SIG-M5 (cell line): Measurements from ENCODE around the gene ZFYVE16.
A peak's percentile ranks its signal among the peaks of the same experiment; 100 is the strongest.
"Not testable (repeated sequence)": the region's sequence is repeated elsewhere in the genome, so short reads cannot be mapped to it uniquely, and the experiment has no call there.

Source experiments
- DNase-seq: peaks from one replicate; lab custom pipeline; 2025; lab: John Stamatoyannopoulos, UW

Gene ZFYVE16

GRCh38 chr5:80407735-80408483, at the start of gene ZFYVE16:
Gene ZFYVE16, plus strand, starts transcription at chr5:80408064. Its CDS starts 26,084 bp downstream, at chr5:80434148.
- peak; percentile 86 for DNase-seq

DNA sequence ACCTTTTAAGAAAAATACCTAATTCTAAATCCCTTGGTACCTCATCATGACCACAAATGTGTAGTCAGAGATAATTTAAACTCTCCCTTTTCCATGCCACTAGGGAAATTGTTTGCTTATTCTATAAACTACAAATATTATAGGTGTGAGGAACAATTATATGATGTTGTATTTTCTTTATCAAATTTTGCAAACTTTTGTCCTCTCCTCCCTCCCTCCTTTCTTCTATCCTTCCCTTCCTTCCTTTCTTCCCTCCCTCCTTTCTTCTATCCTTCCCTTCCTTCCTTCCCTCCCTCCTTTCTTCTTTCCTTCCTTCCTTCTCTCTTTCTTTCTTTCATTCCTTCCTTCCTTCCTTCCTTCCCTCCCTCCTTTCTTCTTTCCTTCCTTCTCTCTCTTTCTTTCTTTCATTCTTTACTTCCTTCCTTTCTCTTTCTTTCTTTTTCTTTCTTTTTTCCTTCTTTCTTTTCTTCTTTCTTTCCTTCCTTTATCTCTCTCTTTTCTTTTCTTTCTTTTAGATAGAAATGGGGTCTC, 46.9 kb upstream of the ZFYVE16 start:
- no peak for DNase-seq

DNA sequence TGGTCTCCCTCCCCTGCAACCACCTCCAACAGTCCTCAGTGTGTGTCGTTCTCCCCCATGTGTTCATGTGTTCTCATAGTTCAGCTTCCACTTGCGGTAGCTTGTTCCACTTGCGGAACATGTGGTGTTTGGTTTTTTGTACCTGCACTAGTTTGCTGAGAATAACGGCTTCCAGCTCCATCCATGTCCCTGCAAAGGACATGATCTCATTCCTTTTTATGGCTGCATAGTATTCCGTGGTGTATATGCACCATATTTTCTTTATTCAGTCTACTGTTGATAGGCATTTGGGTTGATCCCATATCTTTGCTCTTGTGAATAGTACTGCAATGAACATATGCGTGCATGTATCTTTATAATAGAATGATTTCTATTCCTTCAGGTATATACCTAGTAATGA, 43.0 kb upstream of the ZFYVE16 start:
- no peak for DNase-seq

- DNase-seq = no peak
Observed at GRCh38 chr5:80368661-80369480, 39.0 kb upstream of the ZFYVE16 start.

- DNase-seq = no peak
Observed at GRCh38 chr5:80369521-80369920, 38.3 kb upstream of the ZFYVE16 start.

DNA sequence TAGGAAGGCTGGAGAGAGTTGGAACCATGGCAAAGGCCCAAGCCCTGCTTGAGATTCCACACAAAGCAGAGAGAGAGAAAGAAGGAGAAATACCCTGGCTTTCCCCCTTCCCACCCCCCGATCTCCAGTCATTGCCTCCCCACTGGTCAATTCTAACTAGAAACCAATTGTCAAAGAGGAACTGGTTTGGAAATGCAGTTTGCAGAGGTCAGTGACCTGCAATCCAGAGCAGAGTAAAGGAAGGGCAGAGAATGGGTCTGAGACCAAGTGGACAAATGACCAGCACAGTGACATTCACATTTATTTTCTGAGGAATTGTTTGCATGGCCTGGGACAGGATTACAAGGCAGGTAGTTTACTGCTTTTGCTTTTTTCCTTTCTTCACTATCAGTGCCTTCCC, 37.5 kb upstream of the ZFYVE16 start:
- no peak for DNase-seq

DNA sequence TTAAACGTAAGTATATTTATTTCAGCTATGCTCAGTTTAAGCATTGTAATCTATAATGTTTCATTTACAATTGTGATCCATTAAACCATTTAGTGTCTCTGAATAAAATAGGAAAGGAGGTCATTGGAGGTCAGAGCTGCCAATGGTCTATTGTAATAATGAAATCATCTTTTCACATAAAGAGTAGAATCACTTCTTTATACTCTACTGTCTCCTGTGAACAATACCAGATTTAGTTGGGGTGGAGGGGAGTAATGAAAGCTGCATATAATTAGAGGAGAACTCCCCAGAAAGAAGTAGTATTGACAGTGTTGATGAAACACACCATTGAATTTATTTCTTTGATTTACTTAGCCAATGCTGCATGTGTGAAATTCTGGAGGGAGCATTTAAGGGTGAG, 35.1 kb upstream of the ZFYVE16 start:
- no peak for DNase-seq

DNA sequence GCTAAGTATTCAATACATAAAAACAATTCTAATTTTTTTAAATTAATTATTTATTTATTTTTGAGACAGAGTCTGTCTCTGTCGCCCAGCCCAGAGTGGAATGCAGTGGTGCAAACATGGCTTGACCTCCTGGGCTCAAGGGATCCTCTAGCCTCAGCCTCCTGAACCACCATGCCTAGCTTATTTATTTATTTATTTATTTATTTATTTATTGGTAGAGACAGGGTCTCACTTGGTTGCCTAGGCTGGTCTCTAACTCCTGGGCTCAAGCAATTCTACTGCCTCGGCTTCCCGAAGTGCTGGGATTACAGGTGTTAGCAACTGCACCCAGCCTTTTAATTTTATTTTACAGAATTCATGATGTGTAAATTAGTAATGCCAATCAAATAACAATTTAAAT, 33.7 kb upstream of the ZFYVE16 start:
- no peak for DNase-seq

DNA sequence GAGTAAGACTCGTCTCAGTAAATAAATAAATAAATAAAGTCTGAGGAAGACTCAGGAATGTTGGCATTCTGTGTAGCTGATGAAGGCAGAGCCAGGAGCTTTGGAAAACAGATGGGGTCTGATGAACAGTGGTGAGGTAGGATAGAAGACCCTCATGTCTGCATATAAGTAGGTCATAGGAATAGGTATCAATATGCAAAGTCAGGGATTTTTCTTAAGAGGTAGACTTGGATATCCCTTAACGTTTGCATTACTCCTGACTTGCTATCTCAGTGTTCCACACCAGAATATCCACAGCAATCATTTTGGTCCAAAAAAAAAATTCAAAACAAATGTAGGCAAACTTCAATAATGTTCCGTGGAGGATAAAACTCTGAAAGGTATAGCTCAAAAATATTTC, 31.3 kb upstream of the ZFYVE16 start:
- DNase-seq = no peak

GRCh38 chr5:80382488-80382887, 25.4 kb upstream of the ZFYVE16 start:
- no peak for DNase-seq

- no peak for DNase-seq
Observed at GRCh38 chr5:80387063-80387768, 20.6 kb upstream of the ZFYVE16 start.

DNA sequence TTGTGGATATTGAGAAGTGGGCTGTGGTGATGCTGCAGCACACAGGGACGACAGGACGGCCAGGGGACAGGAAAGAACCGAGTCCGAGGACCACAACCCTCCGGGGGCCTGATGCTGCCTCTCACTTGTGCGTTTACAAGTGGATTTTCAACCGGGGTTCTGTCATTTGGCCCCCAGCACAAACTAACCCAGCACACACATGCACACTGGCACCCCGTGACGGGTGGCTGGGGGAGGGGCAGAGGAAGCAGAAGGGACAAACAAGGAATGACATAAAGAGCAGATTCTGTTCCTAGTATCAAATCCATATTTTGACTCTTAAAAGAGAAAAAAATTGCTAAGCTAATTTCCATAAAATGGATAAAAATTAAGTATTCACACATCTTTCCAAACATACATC, 18.3 kb upstream of the ZFYVE16 start:
- DNase-seq = no peak

- not testable (repeated sequence) for DNase-seq
Observed at GRCh38 chr5:80390413-80390812, 17.5 kb upstream of the ZFYVE16 start.

DNA sequence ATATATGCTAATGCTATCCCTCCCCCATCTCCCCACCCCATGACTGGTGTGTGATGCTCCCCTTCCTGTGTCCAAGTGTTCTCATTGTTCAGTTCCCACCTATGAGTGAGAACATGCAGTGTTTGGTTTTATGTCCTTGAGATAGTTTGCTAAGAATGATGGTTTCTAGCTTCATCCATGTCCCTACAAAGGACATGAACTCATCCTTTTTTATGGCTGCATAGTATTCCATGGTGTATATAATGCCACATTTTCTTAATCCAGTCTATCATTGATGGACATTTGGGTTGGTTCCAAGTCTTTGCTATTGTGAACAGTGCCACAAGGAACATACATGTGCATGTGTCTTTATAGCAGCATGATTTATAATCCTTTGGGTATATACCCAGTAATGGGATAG, 16.6 kb upstream of the ZFYVE16 start:
- DNase-seq = not testable (repeated sequence)

GRCh38 chr5:80399526-80400239, 8.2 kb upstream of the ZFYVE16 start:
- DNase-seq = peak; percentile 47

- DNase-seq = not testable (repeated sequence)
Observed at GRCh38 chr5:80400368-80400767, 7.5 kb upstream of the ZFYVE16 start.

DNA sequence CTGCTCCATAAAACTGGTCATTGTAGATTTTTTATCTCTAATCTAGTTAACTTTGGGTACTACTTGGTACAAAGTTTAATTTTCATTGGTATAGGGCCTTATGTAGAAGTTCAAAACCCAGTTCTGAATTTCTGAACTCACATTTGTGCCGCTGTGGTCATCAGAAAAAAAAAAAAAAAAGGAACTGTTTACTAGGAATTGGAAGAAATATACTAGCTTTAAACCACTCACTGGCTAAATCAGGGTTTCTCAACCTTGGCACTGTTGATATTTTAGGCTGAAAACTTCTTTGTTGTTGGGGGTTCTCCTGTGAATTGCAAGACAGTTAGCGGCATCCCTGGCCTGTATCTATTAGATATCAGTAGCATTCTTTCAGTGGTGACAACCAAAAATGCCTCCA, 4.1 kb upstream of the ZFYVE16 start:
- no peak for DNase-seq

GRCh38 chr5:80406980-80407734, 707 bp upstream of the ZFYVE16 start:
- no peak for DNase-seq

DNA sequence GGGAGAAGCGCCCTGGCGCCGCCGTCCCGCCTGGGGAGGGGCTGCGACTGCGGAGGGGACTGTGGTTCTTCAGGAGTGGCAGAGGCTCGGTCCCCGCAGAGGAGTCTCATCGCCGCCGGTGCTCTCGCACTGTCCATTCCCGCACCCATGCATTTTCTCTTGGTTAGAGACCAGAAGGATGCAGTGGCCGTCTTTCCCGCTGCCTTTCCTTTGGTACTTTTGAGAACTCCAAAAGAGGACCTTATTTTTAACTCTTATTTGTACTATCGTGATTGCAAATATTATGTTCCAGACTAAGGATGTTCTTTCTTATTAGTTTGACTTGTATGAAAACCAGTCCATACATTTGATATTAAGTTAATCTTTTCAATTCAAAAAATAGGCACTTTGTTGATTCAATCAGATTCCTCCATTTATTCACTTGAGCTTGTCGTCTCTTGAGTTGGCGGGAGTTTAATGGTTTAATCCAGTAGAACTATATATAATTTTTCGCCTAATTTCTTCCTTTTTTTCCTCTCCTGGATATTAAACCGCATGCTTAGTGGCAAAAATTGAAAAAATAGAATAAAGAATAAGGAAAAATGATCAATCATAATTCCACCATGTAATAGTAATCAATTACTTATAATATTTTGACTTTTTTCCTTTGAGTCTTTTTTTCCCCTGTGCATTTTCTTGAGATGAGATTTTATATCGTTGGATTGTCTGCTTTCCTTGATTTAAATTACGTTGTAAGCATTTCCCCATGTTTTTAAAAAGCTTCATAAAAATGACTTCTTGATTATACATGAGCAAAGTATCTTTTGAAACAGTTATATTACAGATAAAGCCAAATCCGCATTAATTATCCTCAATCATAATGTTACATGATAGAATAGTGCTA, 861 bp downstream of the ZFYVE16 start:
- no peak for DNase-seq

DNA sequence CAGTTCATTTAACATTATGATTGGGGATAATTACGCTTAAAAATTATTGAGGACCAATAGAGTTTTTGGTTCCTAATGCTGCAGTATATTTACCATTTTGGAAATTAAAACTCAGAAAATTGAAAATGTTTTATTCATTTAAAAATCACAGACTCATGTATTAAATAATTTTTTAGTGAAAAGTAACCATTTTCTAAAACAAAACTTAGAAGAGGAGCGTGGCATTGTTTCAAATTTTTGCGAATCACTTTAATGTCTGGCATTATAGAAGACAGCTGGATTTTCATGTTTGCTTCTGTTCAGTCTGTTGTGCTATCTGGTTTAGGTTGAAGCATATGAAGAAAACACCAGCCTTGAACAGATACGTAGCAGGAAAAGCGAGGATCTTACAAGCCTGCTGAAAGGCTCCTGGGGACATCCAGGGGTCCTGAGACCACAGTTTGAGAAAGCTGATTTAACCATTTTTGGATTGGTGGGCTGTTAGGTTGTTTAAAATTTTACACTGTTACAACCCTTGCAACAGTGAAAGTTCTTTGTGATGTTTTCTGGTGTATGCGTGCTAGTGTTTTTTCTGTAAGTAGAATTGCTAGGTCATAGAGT, 1.6 kb downstream of the ZFYVE16 start:
- no peak for DNase-seq
